Erythroblast (primary cell): ENCODE results near the gene IPCEF1.

Experiments
- GATA1 ChIP-seq: IDR thresholded peaks from 2 replicates; pipeline ENCODE4 v1.6.1; 2011; ENCODE audit warnings: low read depth, mild to moderate bottlenecking, control low read depth, low read length, moderate library complexity
- POLR2A ChIP-seq: IDR thresholded peaks from 2 replicates; pipeline ENCODE4 v1.6.1; 2011; ENCODE audit warnings: mild to moderate bottlenecking, low read length

DNA sequence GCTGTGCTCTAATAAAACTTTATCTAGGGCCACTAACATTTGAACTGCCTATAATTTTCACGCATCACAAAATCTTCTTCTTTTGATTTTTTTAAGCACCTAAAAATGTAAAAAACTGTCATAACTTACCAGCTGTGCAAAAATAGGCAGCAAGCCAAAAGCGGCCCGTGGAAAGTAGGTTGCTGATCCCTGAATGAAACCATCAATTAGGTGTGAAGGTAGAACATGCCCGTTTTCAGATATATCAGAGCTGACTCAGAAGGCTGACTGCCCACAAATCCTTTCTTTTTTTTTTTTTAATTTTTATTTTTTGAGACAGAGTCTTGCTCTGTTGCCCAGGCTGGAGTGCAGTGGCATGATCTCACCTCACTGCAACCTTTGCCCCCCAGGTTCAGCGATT is 4.9 kb upstream of the IPCEF1 start:
- TF ChIP-seq POLR2A (no peak), GATA1 (no peak)
